GM12878 (cell line): ENCODE measurements around the gene POLR3K. TPM values are rescaled to one million over a fixed set of nuclear protein-coding genes. Genes with fewer than 3 reads are reported as not detected.
A peak's percentile ranks its signal among the peaks of the same experiment; 100 is the strongest.

ENCODE experiments used
- ATAC-seq: fragments of 200-7000 bp; cut with Tn5 transposase; 3 replicates; pipeline ENCODE4 v1.9.1; 2020; ENCODE audit warnings: mild to moderate bottlenecking, moderate library complexity
- BruUV-seq: library from RNA; stranded (reverse); fragments of 400-500 nt; replicated peaks from 2 replicates; lab custom pipeline; 2021; lab: Mats Ljungman, UMichigan
- CTCF ChIA-PET: fragments of 300-600 bp; sonication (Branson Sonifier 250); formaldehyde crosslinking; extraction: SDS; loops from one replicate; lab custom pipeline; 2021; ENCODE audit warnings: inconsistent platforms; lab: Yijun Ruan, JAX
- POLR2A ChIA-PET: fragments of 350-600 bp; formaldehyde crosslinking; extraction: SDS; loops from one replicate; lab custom pipeline; 2021; ENCODE audit warnings: inconsistent platforms; lab: Charles Lee
- RAD21 ChIA-PET: fragments of 300-600 bp; sonication (Branson Sonifier 250); formaldehyde crosslinking; loops from one replicate; lab custom pipeline; 2023; ENCODE audit warnings: antibody characterized with exemption; ENCODE audit not compliant: unreplicated experiment; lab: Charles Lee
- SMC1A ChIA-PET: fragments of 300-600 bp; sonication (Branson Sonifier 250); formaldehyde crosslinking; loops from one replicate; lab custom pipeline; 2023; ENCODE audit not compliant: unreplicated experiment, uncharacterized antibody; lab: Charles Lee
- DNase-seq: peaks from one replicate; pipeline ENCODE4 v3.0.0-alpha.2; 2011; ENCODE audit warnings: low read depth, low spot score
- FAIRE-seq: peaks from 3 replicates; lab custom pipeline; 2011; peaks lifted over from hg19 to GRCh38; lab: Jason Lieb, UNC
- H2AFZ ChIP-seq: 2 replicates; pipeline ENCODE4 v1.6.0; 2011; ENCODE audit warnings: low read depth, low read length, control low read depth; ENCODE audit not compliant: control insufficient read depth
- H3K27ac ChIP-seq: 2 replicates; pipeline ENCODE4 v1.5.1; 2011; ENCODE audit warnings: control low read depth; ENCODE audit not compliant: control insufficient read depth, insufficient read depth
- H3K27me3 ChIP-seq, 2 experiments: replicated peaks in 1 of 2; 2 replicates each; pipeline versions ENCODE4 v1.6.0 to v1.6.1; 2011; ENCODE audit warnings: low read length in 1 of 2; ENCODE audit not compliant: control insufficient read depth in 2 of 2, insufficient read depth in 2 of 2
- H3K36me3 ChIP-seq, 2 experiments: 2 replicates each; pipeline ENCODE4 v1.5.1; 2011; ENCODE audit warnings: low read length in 1 of 2; ENCODE audit not compliant: control insufficient read depth in 2 of 2, insufficient read depth in 2 of 2
- H3K4me1 ChIP-seq: 2 replicates; pipeline ENCODE4 v1.6.1; 2011; ENCODE audit warnings: mild to moderate bottlenecking, low read length, moderate library complexity, mixed read lengths; ENCODE audit not compliant: control insufficient read depth, insufficient read depth
- H3K4me2 ChIP-seq: 2 replicates; pipeline ENCODE4 v1.6.0; 2011; ENCODE audit warnings: control low read depth; ENCODE audit not compliant: control insufficient read depth, insufficient read depth
- H3K4me3 ChIP-seq: fragments of 200-600 bp; sonication (generic); 2 replicates; pipeline ENCODE4 v1.5.1; 2016
- H3K79me2 ChIP-seq: 2 replicates; pipeline ENCODE4 v1.6.0; 2011; ENCODE audit warnings: low read length; ENCODE audit not compliant: control insufficient read depth, insufficient read depth
- H3K9ac ChIP-seq: 2 replicates; pipeline ENCODE4 v1.8.0; 2011; ENCODE audit warnings: low read length, control low read depth, mixed read lengths; ENCODE audit not compliant: control insufficient read depth, insufficient read depth
- H3K9me3 ChIP-seq: replicated peaks from 3 replicates; pipeline ENCODE4 v1.5.1; 2011; ENCODE audit warnings: mild to moderate bottlenecking, low read length; ENCODE audit not compliant: control insufficient read depth, insufficient read depth
- H4K20me1 ChIP-seq: 2 replicates; pipeline ENCODE4 v1.6.0; 2011; ENCODE audit not compliant: control insufficient read depth, insufficient read depth
- BHLHE40 ChIP-seq, 2 experiments: fragments of 450-650 bp in 1 of 2; IDR thresholded peaks; 2 replicates each; pipeline ENCODE4 v1.6.1; 2011 to 2017; ENCODE audit warnings: low read depth in 2 of 2, borderline replicate concordance in 1 of 2, improper control_type of control experiment in 1 of 2, low read length in 1 of 2, mild to moderate bottlenecking in 1 of 2
- CBX3 ChIP-seq: fragments of 200-600 bp; sonication (generic); IDR thresholded peaks from 2 replicates; pipeline ENCODE4 v1.6.1; 2016; ENCODE audit warnings: low read depth, borderline replicate concordance
- IKZF1 ChIP-seq: fragments of 450-650 bp; conservative IDR thresholded peaks from 2 replicates; pipeline ENCODE4 v1.6.1; 2017; ENCODE audit warnings: antibody characterized with exemption, mild to moderate bottlenecking
- MAX ChIP-seq: IDR thresholded peaks from 2 replicates; pipeline ENCODE4 v1.6.1; 2012; ENCODE audit warnings: low read depth, low read length, improper control_type of control experiment
- NBN ChIP-seq: fragments of 450-650 bp; IDR thresholded peaks from 2 replicates; pipeline ENCODE4 v1.6.1; 2016
- PBX3 ChIP-seq: IDR thresholded peaks from 2 replicates; pipeline ENCODE4 v1.6.1; 2011; ENCODE audit warnings: mild to moderate bottlenecking, low read depth, low read length, moderate library complexity; ENCODE audit not compliant: insufficient replicate concordance
- PML ChIP-seq: IDR thresholded peaks from 2 replicates; pipeline ENCODE4 v1.6.1; 2012; ENCODE audit warnings: low read length, inconsistent platforms
- POLR2A ChIP-seq: IDR thresholded peaks from 2 replicates; pipeline ENCODE4 v1.6.1; 2011; ENCODE audit warnings: low read depth, mild to moderate bottlenecking, low read length
- USF2 ChIP-seq: IDR thresholded peaks from 2 replicates; pipeline ENCODE4 v1.6.1; 2011; ENCODE audit warnings: low read depth, low read length, improper control_type of control experiment, borderline replicate concordance
- ZBTB11 ChIP-seq: fragments of 450-650 bp; formaldehyde crosslinking; IDR thresholded peaks from 2 replicates; pipeline ENCODE4 v1.5.0; 2022; ENCODE audit warnings: mild to moderate bottlenecking, missing genetic modification characterization
- ZBTB4 ChIP-seq: fragments of 450-650 bp; formaldehyde crosslinking; IDR thresholded peaks from 2 replicates; pipeline ENCODE4 v1.4.0; 2022; ENCODE audit warnings: mild to moderate bottlenecking, moderate library complexity
- whole genome bisulfite sequencing: methylation state at CpG from one replicate; pipeline ENCODE4 v1.1.6; 2016; ENCODE audit warnings: low lambda C conversion rate; ENCODE audit not compliant: insufficient replicate concordance, insufficient coverage; ENCODE audit errors: missing lambda C conversion rate; 5-methylcytosine and 5-hydroxymethylcytosine counted together
- in situ Hi-C: fragments of 300-500 bp; cut with MboI; formaldehyde crosslinking; loops from 9 replicates; pipeline ENCODE4 v1.14.3; 2018; ENCODE audit warnings: mixed read lengths
- intact Hi-C: fragments of 100-400 bp; cut with micrococcal nuclease; formaldehyde crosslinking; loops from one replicate; pipeline ENCODE4 v1.14.2; 2022; ENCODE audit not compliant: unreplicated experiment
- polyA plus RNA-seq, 11 experiments: library from polyadenylated mRNA; depleted of rRNA in 4 of 11; unstranded in 6 of 11; stranded (reverse) in 5 of 11; fragments of >200 nt; fragmentation: Nextera tagmentation in 4 of 11; fragmentation: Illumina TruSeq in 1 of 11; extraction: Ambion mirVana in 4 of 11; extraction: Trizol in 1 of 11; gene quantifications; 1 replicate in 1 of 11; 2 replicates in 10 of 11; pipeline versions ENCODE4 v1.2.1 to v1.2.3, GENCODE V29; 2011 to 2016; ENCODE audit warnings: inconsistent platforms in 2 of 11, missing spikeins in 2 of 11, low read depth in 1 of 11
- total RNA-seq, 4 experiments: library from RNA; depleted of rRNA in 3 of 4; stranded (reverse); fragments of >200 nt in 3 of 4; fragmentation: Illumina TruSeq in 1 of 4; extraction: Trizol in 1 of 4; gene quantifications; 2 replicates each; pipeline versions ENCODE4 v1.2.1 to v1.2.3, GENCODE V29; 2013 to 2021

The POLR3K gene
- total and polyA plus RNA-seq, 10 of the 15 experiments (the other 5 are each of a cell fraction or from before 2014, with no cell fraction given), result 25.3 to 222 (median 64.0) TPM

GRCh38 chr16:77807-78443, 24.5 kb upstream of the POLR3K start, which contains the start of gene MPG (continued):
- no peak for TF ChIP-seq ZBTB4 (CRISPR knock-in tag)
- peak; percentile 79 for TF ChIP-seq POLR2A
- TF ChIP-seq USF2, result peak; percentile 10

- peaks cover 10% of the 10 kb centered on the region for H3K79me2 ChIP-seq
- RAD21 ChIA-PET, result interaction anchor here (1.0 to 1.9 kb wide), 4 partner anchors 12 to 24 kb away, joined by 3 to 7 read pairs (median 4); partner anchors contain the start of genes POLR3K and SNRNP25
- H3K4me3 ChIP-seq, result peak overlapping the region; percentile 82
- SMC1A ChIA-PET, result interaction anchor here (1.2 to 3.0 kb wide), 3 partner anchors 12 to 38 kb away, joined by 3 to 16 read pairs (median 6); no protein-coding TSS in a partner anchor
- no TSS peak for BruUV-seq
- H3K9ac ChIP-seq, result peak overlapping the region; percentile 98
- peaks cover 4 to 5% of the 10 kb centered on the region in 2 experiments; a peak in 3 of 4 replicates for H3K27me3 ChIP-seq
- H3K27ac ChIP-seq, result peak overlapping the region; percentile 85
- CTCF ChIA-PET, result interaction anchor here (1.0 to 4.1 kb wide), 5 partner anchors 11 to 158 kb away, joined by 3 to 36 read pairs (median 5); no protein-coding TSS in a partner anchor
- FAIRE-seq, result peak; percentile 70
- no peaks in the 10 kb centered on the region; a peak in 2 of 4 replicates for H3K36me3 ChIP-seq
- DNase-seq, result no peak
- H2AFZ ChIP-seq, result peak overlapping the region; percentile 72
- intact Hi-C loops, result no loop called here
- peak overlapping the region; percentile 71 for H3K4me2 ChIP-seq
- no peaks in the 10 kb centered on the region; the same call in 1 of the 2 replicates for H4K20me1 ChIP-seq
- H3K4me1 ChIP-seq, result peaks cover 20% of the 10 kb centered on the region
- H3K9me3 ChIP-seq, result no peaks in the 10 kb centered on the region
- in situ Hi-C loops, result no loop called here
- POLR2A ChIA-PET, result interaction anchor here (1.0 to 1.4 kb wide), 4 partner anchors 8 to 24 kb away, joined by 3 to 7 read pairs (median 4); partner anchors contain the start of genes POLR3K and SNRNP25
- WGBS, result 4% methylated on average over 27 of the region's 31 CpGs
- peak; percentile 77 for ATAC-seq
- no peak for TF ChIP-seq PBX3
- TF ChIP-seq IKZF1, result peak; percentile 50
- TF ChIP-seq BHLHE40 (IDR thresholded peaks at IDR 0.05; ENCODE audit: borderline replicate concordance in 1 of 2, low read depth in 2 of 2, low read length in 1 of 2), result peak; percentile 5 to 78; a peak in 3 of 4 replicates
- peak; percentile 28; the same call in 1 of the 2 replicates for TF ChIP-seq PML
- no peak for TF ChIP-seq ZBTB11 (CRISPR knock-in tag)
- TF ChIP-seq CBX3, result no peak
- TF ChIP-seq NBN, result 0 out of 2 replicates have a peak, but pooled peaks have one; percentile 43
- peak; percentile 39; the same call in 1 of the 2 replicates for TF ChIP-seq MAX
These were observed 23.9 kb upstream of the POLR3K start for GRCh38 chr16:77273-77806.
